Stimulated activated CD4-positive, alpha-beta T cell treated with anti-CD3 and anti-CD28 coated beads, Interleukin-1b, Interleukin-23, amount 100 ng/mL, for 4 hours (primary cell): ENCODE results near the gene OVOL2.
"Not testable (repeated sequence)": the region's sequence is repeated elsewhere in the genome, so short reads cannot be mapped to it uniquely, and the experiment has no call there.

Experiments used
- DNase-seq, 2 donors: peaks; one replicate each; pipeline ENCODE4 v3.0.0-alpha.2; 2020; ENCODE audit warnings: low read depth in 2 of 2

The OVOL2 gene

DNA sequence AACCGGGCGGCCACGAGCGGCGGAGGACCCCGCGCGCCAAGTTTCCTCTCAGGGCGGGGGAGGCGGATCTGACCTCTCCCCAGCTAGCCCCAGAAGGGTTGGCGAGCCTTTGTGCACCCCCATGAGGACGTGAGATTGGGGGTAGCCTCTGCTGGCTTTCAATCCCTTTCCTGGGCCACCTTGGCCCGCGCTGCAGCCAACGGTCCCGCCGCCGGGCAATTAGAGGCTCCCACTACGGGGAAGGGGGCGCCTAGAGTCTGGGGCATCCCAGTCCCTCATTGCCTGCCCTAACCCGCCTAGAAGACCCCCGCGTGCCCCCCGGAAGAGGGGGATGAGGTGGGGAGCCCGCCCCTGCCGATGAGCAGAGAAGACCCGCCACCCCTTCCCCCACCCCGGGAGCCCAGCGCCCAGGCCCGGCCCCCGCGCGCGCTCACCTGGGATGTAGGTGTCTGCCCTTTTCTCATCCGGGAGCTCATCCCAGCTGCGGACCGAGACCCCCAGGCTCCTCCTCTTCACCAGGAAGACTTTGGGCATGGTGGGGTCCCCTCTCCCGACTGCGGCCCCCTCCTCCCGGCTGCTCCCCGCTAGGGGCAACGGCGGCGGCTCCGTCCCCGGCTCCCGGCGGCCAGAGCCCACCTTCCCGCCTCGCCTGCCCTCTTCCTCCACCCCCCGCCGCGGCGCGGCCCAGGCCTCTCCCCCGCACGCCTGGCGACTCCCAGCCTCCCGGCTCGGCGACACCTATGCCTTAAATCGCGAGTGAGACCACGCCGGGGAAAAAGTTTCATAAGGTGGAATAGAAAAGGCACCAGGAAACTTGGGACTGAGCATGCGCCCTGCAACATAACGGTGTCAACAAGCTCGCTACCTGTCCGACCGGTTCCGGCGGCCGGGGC, at the start of gene OVOL2:
TSS of gene OVOL2 (minus strand) at position 816 of the 893 bp plus-strand sequence. CDS start at position 534, 282 bp downstream.
- no peak for DNase-seq

DNA sequence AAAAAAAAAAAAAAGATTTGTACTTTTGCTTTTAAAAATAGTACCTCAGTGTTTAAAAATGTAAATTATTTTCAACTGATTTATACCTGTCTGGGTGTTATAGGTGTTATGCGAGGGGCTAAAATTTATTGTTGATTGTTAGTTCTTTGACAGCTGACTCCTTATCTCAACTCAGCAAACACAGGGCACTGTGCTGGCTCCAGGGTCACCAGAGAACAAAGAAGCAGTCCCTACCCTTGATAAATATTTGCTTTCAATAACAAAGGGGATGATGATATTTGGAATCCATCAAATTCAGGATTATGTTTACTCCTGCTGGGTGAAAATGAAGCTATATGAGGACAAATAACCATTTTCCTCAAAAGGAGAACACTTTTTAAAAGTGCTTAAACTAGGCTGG, 45.8 kb upstream of the OVOL2 start:
- DNase-seq = no peak

DNA sequence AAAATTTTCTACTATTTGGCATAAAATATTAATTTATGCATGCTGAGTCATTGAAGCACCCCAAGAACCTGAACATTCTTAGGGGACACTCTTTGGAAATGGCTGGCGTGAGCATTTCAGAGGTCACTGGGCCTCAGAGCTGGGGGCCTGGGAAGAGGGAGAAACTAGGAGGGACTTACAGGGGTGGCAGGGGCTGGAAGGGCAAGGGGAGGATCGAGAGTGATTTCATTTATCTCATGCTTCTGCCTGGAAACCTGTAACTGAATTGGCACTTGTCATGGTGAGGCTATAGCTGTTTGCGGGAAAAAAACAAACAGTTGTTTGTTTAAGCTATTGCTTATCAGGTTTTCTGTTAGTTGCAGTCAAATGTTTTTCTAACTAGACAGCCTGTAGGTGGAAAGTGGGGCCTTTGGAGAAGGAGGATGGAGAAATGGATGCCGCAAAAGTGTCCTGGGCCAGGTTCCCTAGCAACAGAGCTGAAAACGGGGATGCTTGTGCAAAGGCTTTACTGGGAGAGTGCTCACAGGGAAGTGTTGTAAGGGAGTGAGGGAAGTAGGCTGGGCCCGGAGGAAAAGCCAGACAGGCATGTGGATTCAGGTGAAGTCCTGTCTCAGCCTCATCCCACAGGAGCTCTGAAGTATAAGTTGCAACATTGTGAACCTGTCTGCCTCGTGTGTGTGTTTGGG, 43.6 kb upstream of the OVOL2 start:
- no peak for DNase-seq

DNA sequence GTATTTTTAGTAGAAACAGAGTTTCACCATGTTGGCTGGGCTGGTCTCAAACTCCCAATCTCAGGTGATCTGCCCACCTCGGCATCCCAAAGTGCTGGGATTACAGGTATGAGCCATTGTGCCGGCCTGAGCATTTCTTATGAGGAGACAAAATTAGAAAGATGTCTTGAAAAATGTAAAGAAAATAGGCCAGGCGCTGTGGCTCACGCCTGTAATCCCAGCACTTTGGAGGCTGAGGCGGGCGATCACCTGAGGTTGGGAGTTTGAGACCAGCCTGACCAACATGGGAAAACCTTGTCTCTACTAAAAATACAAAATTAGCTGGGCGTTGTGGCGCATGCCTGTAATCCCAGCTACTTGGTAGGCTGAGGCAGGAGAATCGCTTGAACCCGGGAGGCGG, 42.9 kb upstream of the OVOL2 start:
- not testable (repeated sequence) for DNase-seq

GRCh38 chr20:18094191-18094590, 36.5 kb upstream of the OVOL2 start:
- DNase-seq = no peak

DNA sequence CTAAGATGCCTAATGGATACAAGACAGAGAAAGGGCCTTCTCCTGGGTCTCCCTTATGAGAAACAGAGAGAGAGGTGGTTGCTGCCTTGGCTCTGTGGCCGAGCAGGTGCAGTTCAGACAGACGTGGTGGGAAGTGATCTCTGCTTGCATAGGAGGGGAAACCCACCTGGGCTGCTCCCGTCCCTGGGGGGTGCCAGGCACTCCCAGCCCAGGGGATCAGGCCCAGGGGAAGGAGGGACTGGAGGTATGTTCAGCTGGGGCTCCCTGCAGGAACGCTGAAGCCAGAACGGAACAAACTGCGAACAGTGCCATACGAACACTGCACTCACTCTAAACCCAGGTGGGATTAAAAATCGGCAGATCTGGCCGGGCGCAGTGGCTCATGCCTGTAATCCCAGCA, 35.7 kb upstream of the OVOL2 start:
- DNase-seq = no peak

GRCh38 chr20:18092890-18093289, 35.2 kb upstream of the OVOL2 start:
- DNase-seq = no peak

- DNase-seq = no peak
Observed at GRCh38 chr20:18091623-18092022, 33.9 kb upstream of the OVOL2 start.

- no peak for DNase-seq
Observed at GRCh38 chr20:18090477-18090876, 32.8 kb upstream of the OVOL2 start.

DNA sequence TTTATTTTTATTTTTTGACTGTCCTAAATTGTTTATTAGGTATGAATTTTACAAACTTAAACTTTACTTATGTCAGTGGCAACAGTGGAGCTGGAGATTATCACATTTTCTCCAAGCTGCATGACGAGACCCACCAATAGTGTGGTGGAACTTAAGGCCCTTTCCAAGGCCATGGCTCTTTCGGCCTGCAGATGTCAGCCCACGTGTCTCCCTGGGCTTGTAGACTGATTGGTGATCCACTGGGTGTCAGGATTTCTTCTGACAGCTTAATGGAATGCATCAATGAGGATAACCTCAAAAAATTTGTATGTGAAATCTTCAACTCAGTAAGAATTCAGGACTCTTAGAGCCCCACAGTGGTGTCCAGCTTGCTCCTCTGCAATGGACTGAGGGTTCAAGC, 32.3 kb upstream of the OVOL2 start:
- no peak for DNase-seq

GRCh38 chr20:18088841-18089240, 31.1 kb upstream of the OVOL2 start:
- not testable (repeated sequence) for DNase-seq

- DNase-seq = not testable (repeated sequence)
Observed at GRCh38 chr20:18088298-18088697, 30.6 kb upstream of the OVOL2 start.

GRCh38 chr20:18087054-18087453, 29.3 kb upstream of the OVOL2 start:
- DNase-seq = no peak

GRCh38 chr20:18080836-18081235, 23.1 kb upstream of the OVOL2 start:
- not testable (repeated sequence) for DNase-seq

- no peak for DNase-seq
Observed at GRCh38 chr20:18079756-18080353, 22.1 kb upstream of the OVOL2 start.

- DNase-seq = no peak
Observed at GRCh38 chr20:18077157-18077556, 19.4 kb upstream of the OVOL2 start.

GRCh38 chr20:18072532-18072931, 14.8 kb upstream of the OVOL2 start:
- DNase-seq = no peak

DNA sequence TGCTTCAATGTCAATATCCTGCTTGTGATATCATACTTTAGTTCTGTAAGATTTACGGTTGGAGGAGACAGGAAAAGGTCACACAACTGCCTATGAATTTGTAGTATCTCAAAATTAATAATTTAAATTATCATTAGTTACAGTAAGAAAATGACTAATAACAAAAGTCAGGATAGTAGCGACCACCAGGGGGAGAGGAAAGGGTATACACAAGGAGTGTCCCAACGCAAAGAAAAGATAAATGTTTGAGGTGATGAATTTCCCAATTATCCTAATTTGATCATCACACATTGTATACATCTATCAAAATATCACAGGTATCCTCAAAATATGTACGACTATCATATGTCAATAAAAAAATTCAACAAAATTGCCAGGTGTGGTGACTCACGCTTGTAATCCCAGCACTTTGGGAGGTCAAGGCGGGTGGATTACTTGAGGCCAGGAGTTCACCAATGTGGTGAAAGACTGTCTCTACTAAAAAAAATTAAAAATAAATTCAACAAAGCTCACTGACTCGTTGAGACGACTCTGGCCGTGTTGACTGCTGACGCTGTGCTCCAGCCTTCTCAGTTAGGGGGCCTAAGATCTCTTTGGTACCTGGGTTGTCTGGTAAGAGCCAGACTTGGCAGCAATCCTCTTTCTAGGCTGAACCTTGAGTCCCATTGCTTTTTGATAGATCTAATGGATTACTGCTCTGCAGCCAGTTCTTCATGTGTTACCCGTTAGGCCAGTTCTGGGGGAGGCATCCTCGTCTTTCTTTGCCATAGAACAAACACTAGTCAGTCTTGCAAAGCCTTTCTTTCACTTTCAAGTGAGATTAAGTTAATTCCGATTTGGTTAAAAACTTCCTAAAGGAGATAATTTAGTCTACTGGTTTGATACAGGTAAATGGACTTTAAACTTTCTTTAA, 9.0 kb upstream of the OVOL2 start:
- no peak for DNase-seq

- no peak for DNase-seq
Observed at GRCh38 chr20:18063676-18064075, 6.0 kb upstream of the OVOL2 start.

- DNase-seq = no peak
Observed at GRCh38 chr20:18059603-18060002, 1.9 kb upstream of the OVOL2 start.

GRCh38 chr20:18058661-18059467, 1.1 kb upstream of the OVOL2 start:
- no peak for DNase-seq
